Embryonic facial prominence (tissue), 1 donor: ENCODE results near the gene WRAP73.

Source experiments
- DNase-seq: peaks from one replicate; pipeline ENCODE4 v3.0.0-alpha.2; 2016; ENCODE audit errors: extremely low spot score

Gene WRAP73

GRCh38 chr1:3669421-3669821 lies 19.5 kb upstream of the WRAP73 start:
- no peak for DNase-seq

DNA sequence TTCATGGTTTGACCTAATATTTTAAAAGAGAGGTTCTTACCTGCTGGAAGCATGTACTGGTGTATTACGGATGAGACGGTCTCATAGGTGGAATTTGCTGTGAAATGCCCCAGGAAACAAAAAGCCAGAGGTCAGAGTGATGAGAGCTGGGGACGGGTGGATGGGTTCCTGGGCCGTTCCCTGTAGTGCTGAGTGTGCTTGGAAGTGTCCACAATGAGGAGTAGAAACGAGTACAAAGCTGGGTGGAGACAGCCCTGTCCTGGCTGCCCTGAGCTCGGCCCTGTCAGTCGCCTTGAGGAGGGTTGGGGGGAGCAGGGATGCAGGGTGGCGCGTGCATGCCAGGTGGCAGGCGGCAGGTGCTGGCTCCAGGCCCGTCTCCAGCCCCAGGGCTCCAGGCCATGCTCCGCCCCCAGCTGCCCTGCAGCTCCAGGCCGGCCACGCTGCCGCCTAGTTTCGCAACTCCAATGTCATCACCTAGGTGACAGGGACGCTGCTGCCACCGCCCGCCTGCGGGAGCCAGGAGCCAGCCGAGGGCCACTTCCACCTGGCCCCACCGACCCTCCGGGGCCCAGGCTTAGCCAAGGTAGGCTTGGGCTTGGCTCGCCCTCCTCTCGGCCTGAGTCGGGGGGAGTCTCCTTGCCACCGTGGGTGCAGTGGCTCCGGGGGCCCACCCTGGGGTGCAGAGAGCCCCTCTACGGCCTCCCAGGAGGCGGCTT lies 18.8 kb upstream of the WRAP73 start:
- DNase-seq = no peak

GRCh38 chr1:3668148-3668547 lies 18.2 kb upstream of the WRAP73 start:
- DNase-seq = no peak

- DNase-seq = no peak
These were observed 14.9 kb upstream of the WRAP73 start for GRCh38 chr1:3664700-3665375.

- no peak for DNase-seq
These were observed 14.2 kb upstream of the WRAP73 start for GRCh38 chr1:3663999-3664699.

DNA sequence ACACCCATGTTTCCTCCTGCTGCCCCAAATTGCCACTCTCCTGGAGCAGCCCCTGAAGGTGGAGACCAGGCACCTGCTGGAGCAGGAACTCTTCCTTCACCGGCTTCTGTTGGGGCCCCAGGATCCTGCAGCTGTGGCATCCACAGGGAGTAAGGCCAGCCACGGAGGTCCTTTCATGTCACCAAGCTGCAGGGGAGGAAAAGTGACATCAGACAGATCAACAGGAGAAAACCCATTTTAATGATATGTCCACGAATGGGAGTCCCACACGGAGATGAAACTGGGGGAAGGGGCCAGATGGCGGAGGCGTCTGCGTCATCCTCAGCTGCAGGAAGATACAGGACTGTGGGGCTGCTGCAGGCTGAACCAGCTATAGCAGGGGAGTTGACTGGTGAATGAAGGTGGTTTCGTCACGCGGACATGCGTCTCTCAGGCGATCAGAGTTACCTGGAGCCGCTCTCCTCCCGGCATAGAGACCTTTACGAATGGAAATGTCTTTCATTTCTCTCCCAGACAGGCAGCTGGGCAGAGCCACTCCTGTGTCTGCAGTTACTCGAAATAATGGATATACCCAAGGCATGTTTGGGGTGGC lies 12.3 kb upstream of the WRAP73 start:
- DNase-seq = no peak

GRCh38 chr1:3661631-3662030 lies 11.7 kb upstream of the WRAP73 start:
- no peak for DNase-seq

- no peak for DNase-seq
These were observed 10.8 kb upstream of the WRAP73 start for GRCh38 chr1:3660704-3661103.

- DNase-seq = no peak
These were observed 9.2 kb upstream of the WRAP73 start for GRCh38 chr1:3659093-3659492.

- no peak for DNase-seq
These were observed 8.3 kb upstream of the WRAP73 start for GRCh38 chr1:3658231-3658615.

DNA sequence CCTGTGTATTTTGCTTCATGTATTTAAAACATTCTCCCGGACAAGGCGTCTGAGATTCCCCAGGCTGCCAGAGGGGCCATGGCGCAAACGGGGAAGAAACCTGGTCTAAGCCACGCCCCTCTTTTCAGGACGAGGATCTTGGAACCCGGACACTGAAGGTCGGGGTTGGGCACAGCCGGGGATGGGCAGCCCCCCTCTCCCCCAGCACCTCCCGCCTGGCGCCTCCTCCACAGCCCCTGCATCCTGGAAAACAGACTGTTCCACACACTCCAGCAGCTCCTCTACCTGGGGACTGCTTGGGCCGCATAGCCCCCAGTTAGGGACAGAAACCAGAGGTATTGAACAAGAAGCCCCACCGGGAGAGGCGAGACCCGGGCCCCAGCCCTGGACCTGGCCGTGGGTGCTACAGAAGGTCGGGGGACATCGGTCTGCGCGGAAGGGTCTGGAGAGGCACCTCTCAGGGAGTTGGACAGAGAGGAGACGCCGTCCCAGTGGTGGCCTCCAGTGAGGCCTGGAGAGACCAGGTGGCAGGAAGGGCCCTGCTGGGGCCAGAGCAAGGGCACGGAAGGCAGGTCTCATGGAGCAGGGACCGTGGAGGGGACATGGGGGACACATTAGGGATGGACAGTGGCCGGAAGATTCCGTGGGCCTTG lies 7.8 kb upstream of the WRAP73 start:
- no peak for DNase-seq

- no peak for DNase-seq
These were observed 7.2 kb upstream of the WRAP73 start for GRCh38 chr1:3657096-3657475.

DNA sequence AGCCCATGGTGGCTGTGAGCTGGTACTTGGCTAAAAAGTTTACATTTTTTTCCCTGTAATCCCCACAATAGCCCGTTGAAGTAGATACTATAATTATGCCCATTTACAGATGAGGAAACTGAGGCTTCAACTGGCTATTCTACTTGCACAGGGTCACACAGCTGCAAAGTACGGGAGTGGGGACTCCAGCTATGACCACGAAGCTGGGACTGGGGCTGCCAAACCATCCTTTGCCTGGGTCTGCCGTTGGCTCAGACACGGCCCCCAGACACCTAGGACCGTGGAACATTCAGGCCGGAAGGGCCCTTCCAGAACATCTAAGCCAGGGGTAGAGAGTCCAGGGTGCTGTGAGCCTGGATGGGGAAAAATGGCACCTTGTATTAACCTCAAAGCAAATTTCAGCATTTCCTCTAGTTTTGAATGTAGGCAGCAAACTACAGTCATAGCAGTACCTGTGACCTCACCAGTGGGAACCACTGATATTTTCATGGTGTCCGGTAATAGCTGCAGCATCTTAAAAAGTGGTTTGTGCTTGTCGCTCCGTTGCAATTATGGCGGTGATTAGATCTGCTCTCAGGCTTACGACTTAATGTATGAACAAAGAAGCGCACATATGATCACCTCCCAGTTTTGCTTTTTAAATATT lies 6.7 kb upstream of the WRAP73 start:
- no peak for DNase-seq

DNA sequence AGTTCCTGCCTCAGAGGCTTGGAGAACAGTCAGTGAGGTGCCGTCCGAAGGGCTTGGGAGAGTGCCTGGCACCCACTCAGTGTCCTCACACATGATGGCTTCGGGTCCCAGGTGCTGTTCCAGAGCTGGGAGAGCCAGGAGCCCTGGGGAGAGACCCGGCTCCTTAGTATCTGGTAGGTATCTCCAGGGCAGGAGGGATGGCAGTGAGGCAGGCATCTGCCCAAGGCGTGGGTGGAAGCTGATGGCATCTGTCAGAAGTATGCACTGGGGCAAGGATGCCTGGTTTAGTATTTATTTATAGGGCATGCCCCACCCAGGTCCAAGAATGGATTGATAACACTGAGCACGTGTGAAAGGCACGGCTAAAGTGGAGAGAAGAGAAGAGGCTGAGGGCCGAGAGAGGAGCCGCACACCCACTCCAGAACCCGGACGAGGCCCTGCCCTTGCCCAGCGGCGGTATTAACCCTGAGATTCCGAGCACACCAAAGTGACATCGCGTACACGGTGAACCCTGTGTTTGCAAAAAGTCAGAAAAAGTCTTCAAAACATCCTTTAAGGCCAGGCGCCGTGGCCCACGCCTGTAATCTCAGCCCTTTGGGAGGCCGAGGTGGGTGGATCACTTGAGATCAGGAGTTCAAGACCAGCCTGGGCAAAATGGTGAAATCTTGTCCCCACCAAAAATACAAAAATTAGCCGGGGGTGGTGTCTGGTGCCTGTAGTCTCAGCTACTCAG lies 4.8 kb upstream of the WRAP73 start:
- no peak for DNase-seq

DNA sequence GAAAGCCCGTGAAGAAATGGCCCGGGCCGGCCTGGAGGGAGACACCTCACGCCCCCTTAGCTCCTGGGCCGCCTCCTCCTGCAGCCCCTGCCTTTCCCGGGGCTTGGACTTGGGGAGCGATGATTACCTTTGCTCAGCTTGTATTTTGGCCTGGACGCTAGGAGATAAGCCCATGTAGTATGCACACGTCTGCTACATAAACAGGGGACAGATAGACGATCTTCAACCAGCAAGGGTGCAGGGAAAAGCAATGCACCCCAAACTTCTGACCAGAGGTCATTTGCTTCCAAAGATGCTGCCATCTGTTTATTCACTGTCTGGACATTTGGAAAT lies 3.3 kb upstream of the WRAP73 start:
- no peak for DNase-seq

DNA sequence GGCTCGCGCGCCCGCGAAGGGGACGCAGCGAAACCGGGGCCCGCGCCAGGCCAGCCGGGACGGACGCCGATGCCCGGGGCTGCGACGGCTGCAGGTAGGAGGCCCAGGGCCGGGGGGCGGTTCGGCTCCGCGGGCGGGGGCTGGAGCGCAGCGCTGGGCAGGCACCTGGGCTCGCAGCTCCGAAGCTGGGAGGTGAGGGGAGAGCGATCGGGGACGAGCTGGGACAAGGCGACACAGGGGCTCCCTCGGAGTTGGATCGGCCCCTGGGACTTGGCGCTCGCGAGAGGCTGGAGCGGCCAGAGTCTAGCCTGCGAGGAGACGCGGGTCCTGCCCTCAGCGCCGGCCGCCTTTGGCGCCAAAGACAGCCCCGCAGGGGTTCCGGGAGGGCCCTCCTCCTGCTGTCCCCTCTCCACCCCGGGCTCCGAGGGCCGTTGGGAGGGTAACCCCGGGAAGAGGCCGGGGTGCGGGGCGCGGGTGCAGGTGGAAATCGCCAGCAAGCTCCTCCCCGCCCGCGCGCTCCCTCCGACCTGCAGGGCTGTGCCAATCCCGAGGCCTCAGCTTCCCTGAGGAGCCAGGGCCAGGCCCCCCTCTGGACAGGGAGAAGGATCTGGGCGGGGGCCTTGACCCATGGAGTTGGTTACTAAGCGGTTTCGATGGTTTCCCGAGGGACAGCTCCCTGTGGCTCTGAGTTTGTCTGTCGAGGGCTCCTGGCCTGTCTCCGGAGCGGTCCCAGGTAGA lies 2.8 kb upstream of the WRAP73 start:
- DNase-seq = no peak

DNA sequence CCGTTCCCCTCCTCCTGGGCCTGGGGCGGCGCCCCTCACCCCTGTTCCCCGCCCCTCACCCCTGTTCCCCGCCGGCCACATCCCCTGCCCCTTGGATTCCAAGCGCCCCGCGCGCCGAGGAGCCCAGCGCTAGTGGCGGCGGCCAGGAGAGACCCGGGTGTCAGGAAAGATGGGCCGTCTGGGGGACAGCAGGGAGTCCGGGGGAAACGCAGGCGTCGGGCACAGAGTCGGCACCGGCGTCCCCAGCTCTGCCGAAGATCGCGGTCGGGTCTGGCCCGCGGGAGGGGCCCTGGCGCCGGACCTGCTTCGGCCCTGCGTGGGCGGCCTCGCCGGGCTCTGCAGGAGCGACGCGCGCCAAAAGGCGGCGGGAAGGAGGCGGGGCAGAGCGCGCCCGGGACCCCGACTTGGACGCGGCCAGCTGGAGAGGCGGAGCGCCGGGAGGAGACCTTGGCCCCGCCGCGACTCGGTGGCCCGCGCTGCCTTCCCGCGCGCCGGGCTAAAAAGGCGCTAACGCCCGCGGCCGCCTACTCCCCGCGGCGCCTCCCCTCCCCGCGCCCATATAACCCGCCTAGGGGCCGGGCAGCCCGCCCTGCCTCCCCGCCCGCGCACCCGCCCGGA lies 2.1 kb upstream of the WRAP73 start, which contains the start of gene TP73:
Gene TP73 (plus strand): TSS at position 587 of the 618 bp plus-strand sequence. CDS start 29,850 bp downstream, outside the sequence.
- DNase-seq = no peak

GRCh38 chr1:3651026-3651929 lies 1.4 kb upstream of the WRAP73 start:
- DNase-seq = no peak
